Measurements from ENCODE around the gene TBCD.
A peak's percentile ranks its signal among the peaks of the same experiment; 100 is the strongest.

Gene TBCD

GRCh38 chr17:82815790-82816305 lies 64.0 kb downstream of the TBCD start:
- DNase-seq (ENCODE audit: low spot score in 2 of 2) (no peak), ATAC-seq (no peak)
- H3K4me1 Mint-ChIP-seq: peaks cover 13% of the 10 kb centered on the region
- peak overlapping the region; percentile 52 for H3K27ac Mint-ChIP-seq
- H3K9me3 Mint-ChIP-seq: peaks cover 3% of the 10 kb centered on the region
- H3K36me3 Mint-ChIP-seq: peaks cover 59% of the 10 kb centered on the region
- H3K4me3 Mint-ChIP-seq: no peak overlapping the region

DNA sequence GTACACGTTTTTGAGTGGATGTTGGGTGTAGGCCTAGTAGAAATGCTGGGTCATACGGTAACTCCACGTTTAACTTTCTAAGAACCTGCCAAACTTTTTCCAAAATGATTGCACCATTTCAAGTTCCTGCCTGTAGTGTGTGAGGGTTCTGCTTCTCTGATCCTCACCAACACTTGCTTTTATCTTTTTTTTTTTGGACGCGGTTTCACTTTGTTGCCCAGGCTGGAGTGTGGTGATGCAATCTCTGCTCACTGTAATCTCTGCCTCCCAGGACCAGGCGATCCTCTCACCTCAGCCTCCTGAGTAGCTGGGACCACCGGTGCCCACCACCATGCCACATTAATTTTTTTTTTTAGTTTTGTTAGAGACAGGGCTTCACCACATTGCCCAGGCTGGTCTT lies 64.5 kb downstream of the TBCD start:
- Mint-ChIP-seq H3K36me3 (peaks cover 55% of the 10 kb centered on the region), H3K27ac (peak overlapping the region; percentile 52), H3K4me1 (peaks cover 13% of the 10 kb centered on the region), H3K9me3 (peaks cover 3% of the 10 kb centered on the region), H3K4me3 (no peak overlapping the region)
- ATAC-seq: no peak
- DNase-seq (ENCODE audit: low spot score in 2 of 2): no peak

- peaks cover 55% of the 10 kb centered on the region for H3K36me3 Mint-ChIP-seq
- no peak for ATAC-seq
Measured at GRCh38 chr17:82817947-82818346, 66.1 kb downstream of the TBCD start.

GRCh38 chr17:82820278-82821251 lies 68.7 kb downstream of the TBCD start:
- ATAC-seq (no peak), DNase-seq (ENCODE audit: low spot score in 2 of 2) (no peak)
- Mint-ChIP-seq H3K4me3 (no peak overlapping the region), H3K9me3 (peaks cover 3% of the 10 kb centered on the region), H3K4me1 (peaks cover 6% of the 10 kb centered on the region), H3K36me3 (peaks cover 43% of the 10 kb centered on the region), H3K27ac (peak overlapping the region; percentile 67)

More at GRCh38 chr17:82817947-82818346, 66.1 kb downstream of the TBCD start:
- DNase-seq (ENCODE audit: low spot score in 2 of 2): no peak
- H3K4me3 Mint-ChIP-seq: no peak overlapping the region
- peaks cover 13% of the 10 kb centered on the region for H3K4me1 Mint-ChIP-seq
- peaks cover 3% of the 10 kb centered on the region for H3K9me3 Mint-ChIP-seq
- no peak overlapping the region for H3K27ac Mint-ChIP-seq

DNA sequence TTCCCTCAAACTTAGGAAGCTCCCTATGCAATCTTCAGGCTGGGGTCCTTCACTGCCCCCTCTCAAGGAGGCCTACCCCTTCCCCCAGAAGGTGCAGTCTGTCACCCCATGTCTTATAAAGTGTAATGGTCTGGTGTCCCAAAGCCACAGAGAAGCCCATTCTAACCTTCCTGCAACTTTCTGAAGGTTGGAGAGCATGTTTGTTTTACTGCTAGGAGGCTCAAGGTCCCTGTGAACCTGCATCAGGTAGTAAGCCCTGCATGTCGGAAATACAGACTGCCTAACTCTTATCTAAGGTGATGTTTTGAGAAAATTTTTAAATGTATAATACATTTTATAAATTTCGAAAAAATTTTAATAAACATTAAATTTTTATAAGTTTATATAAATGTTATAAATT lies 69.7 kb downstream of the TBCD start:
- Mint-ChIP-seq H3K4me3 (no peak overlapping the region), H3K36me3 (peaks cover 34% of the 10 kb centered on the region)

GRCh38 chr17:82822281-82822680 lies 70.4 kb downstream of the TBCD start:
- H3K9me3 Mint-ChIP-seq: peaks cover 3% of the 10 kb centered on the region
- peak overlapping the region; percentile 9 for H3K27ac Mint-ChIP-seq
- DNase-seq (ENCODE audit: low spot score in 2 of 2) (no peak), ATAC-seq (no peak)
- peaks cover 27% of the 10 kb centered on the region for H3K36me3 Mint-ChIP-seq
- no peak overlapping the region for H3K4me3 Mint-ChIP-seq
- H3K4me1 Mint-ChIP-seq: no peaks in the 10 kb centered on the region

More for the DNA sequence above, 69.7 kb downstream of the TBCD start:
- ATAC-seq (no peak), DNase-seq (ENCODE audit: low spot score in 2 of 2) (no peak)
- peaks cover 3% of the 10 kb centered on the region for H3K9me3 Mint-ChIP-seq
- no peaks in the 10 kb centered on the region for H3K4me1 Mint-ChIP-seq
- H3K27ac Mint-ChIP-seq: peak overlapping the region; percentile 67

DNA sequence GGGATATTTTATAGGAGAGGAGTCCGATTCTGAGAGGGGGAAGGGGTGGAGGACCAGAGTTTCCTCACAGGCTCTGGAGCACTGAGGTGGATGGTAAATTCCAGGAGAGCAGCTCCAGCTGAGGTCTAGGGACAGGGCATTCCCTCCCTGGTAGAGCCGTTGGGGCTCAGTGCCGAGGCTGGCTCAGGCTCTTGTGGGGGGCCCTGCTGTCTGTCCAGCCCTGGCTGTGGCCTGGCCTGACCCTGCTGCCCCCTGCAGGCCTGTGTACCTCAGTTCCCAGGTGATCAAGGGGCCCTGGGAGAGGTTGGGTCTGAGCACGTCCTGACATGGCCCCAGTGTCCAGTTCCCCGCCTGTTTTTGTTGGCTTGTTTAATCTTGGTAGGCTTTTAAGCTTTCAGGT lies 71.1 kb downstream of the TBCD start:
- peaks cover 21% of the 10 kb centered on the region for H3K36me3 Mint-ChIP-seq
- no peak overlapping the region for H3K4me3 Mint-ChIP-seq
- peak; percentile 43 for ATAC-seq
- peaks cover 1% of the 10 kb centered on the region for H3K4me1 Mint-ChIP-seq
- peaks cover 3% of the 10 kb centered on the region for H3K9me3 Mint-ChIP-seq
- H3K27ac Mint-ChIP-seq: peak overlapping the region; percentile 9
- DNase-seq (ENCODE audit: low spot score in 2 of 2): no peak

DNA sequence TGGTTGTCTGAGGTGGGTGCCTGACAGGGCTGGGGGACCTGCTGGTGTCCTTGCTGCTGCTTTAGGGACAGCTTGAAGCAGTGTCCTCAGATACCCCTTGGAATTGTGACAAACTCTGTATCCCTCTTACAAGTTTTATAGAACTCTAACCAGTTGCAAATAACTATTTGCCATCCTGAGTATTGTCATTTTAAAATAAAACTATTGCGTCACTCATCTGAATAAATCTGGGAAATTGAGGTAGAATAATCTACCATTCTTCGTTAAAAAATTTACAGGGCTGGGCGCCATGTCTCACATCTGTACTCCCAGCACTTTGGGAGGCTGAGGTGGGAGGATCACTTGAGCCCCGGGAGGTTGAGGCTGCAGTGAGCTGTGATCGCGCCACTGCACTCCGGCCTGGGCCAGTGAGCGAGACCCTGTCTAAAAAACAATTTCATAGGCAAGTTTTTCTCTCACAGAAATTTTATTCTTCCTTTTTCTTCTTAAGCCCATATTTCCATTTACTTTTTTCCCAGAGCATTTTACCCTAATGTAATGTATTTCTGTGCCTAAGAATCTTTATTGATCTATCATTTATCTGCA lies 73.8 kb downstream of the TBCD start:
- Mint-ChIP-seq H3K9me3 (peaks cover under 1% of the 10 kb centered on the region), H3K4me1 (peaks cover 14% of the 10 kb centered on the region), H3K36me3 (peaks cover 23% of the 10 kb centered on the region), H3K27ac (peak overlapping the region; percentile 14), H3K4me3 (no peak overlapping the region)
- DNase-seq (ENCODE audit: low spot score in 2 of 2): no peak
- ATAC-seq: no peak

GRCh38 chr17:82826211-82826610 lies 74.3 kb downstream of the TBCD start:
- DNase-seq (ENCODE audit: low spot score in 2 of 2): no peak
- Mint-ChIP-seq H3K27ac (no peak overlapping the region), H3K36me3 (peaks cover 21% of the 10 kb centered on the region), H3K4me1 (peaks cover 14% of the 10 kb centered on the region), H3K9me3 (no peaks in the 10 kb centered on the region), H3K4me3 (no peak overlapping the region)
- no peak for ATAC-seq

GRCh38 chr17:82826956-82827355 lies 75.1 kb downstream of the TBCD start:
- Mint-ChIP-seq H3K9me3 (no peaks in the 10 kb centered on the region), H3K4me1 (peaks cover 14% of the 10 kb centered on the region), H3K36me3 (peaks cover 21% of the 10 kb centered on the region), H3K27ac (no peak overlapping the region), H3K4me3 (no peak overlapping the region)
- DNase-seq (ENCODE audit: low spot score in 2 of 2) (no peak), ATAC-seq (no peak)

DNA sequence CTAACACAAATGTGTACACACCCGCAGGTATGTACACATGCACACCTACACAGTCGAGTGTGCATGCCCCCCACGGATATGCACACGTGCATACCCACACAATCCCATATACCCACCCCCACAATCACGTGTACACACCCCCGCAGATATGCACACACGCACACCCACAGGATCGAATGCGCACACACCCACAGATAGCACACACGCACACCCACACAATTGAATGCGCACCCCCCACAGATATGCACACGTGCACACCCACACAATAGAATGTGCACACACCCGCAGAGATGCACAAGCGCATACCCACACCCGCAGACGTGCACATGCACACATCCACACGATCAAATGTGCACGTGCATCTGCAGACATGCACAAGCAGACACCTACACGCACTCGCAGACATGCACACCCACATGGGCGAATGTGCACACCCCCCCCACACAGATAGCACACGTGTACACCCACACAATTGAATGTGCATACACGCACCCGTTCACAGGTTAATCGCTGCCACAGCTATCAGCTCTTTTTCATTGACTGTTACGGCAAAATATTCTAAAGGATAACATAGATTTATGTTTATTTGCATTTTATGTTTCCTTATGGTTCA lies 77.1 kb downstream of the TBCD start:
- DNase-seq (ENCODE audit: low spot score in 2 of 2) (no peak), ATAC-seq (no peak)
- Mint-ChIP-seq H3K36me3 (peaks cover 14% of the 10 kb centered on the region), H3K4me1 (peaks cover 14% of the 10 kb centered on the region), H3K4me3 (no peak overlapping the region), H3K27ac (no peak overlapping the region), H3K9me3 (no peaks in the 10 kb centered on the region)

DNA sequence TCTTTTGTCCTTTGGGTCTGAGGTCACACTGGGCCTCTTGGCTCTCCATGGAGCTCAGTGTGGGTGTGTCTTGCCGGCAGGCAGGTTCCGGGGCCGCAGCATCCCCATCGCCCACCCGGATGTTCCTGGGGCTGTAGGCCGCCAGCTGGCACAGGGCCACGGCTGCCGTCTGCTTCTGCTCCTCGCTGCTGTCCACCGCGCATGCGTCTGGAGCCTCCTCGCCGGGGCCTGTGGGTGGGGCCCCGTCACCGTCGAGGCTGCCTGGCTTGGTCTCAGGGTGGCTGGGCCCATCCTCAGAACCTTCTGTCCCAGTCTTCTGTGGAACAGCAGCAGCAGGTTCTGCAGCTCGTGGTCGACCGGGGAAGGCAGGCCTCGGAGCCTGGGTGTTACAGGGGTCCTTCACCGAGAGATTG lies 78.4 kb downstream of the TBCD start:
- peaks cover 14% of the 10 kb centered on the region for H3K36me3 Mint-ChIP-seq
- ATAC-seq (no peak), DNase-seq (ENCODE audit: low spot score in 2 of 2) (no peak)
- no peak overlapping the region for H3K4me3 Mint-ChIP-seq
- no peaks in the 10 kb centered on the region for H3K9me3 Mint-ChIP-seq
- peaks cover 14% of the 10 kb centered on the region for H3K4me1 Mint-ChIP-seq
- H3K27ac Mint-ChIP-seq: no peak overlapping the region

GRCh38 chr17:82831041-82831817 lies 79.4 kb downstream of the TBCD start:
- H3K9me3 Mint-ChIP-seq: no peaks in the 10 kb centered on the region
- ATAC-seq (no peak), DNase-seq (ENCODE audit: low spot score in 2 of 2) (no peak)
- H3K36me3 Mint-ChIP-seq: peaks cover 14% of the 10 kb centered on the region
- peak overlapping the region; percentile 77 for H3K27ac Mint-ChIP-seq
- peaks cover 14% of the 10 kb centered on the region for H3K4me1 Mint-ChIP-seq
- no peak overlapping the region for H3K4me3 Mint-ChIP-seq

DNA sequence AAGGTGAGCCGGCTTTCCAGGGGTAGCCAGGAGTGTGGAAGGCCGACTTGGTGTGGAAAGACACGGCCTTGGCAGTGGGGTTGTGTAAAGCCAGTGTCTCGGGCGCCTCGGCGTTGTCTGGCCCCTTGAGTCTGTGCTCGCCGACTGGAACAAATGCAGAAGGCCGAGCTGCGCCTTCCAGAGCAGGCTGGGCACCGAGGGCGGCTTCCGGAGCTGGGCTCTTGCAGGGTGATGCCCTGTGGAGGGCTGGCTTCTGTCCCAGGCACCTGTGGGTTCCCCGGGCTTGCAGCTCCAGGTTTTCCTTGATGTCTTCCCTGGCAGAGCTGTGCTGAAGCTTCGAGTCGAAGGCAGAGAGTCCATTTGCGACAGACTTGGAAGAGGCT lies 79.9 kb downstream of the TBCD start:
- H3K4me1 Mint-ChIP-seq: peaks cover 14% of the 10 kb centered on the region
- ATAC-seq (no peak), DNase-seq (ENCODE audit: low spot score in 2 of 2) (no peak)
- no peak overlapping the region for H3K4me3 Mint-ChIP-seq
- peaks cover 14% of the 10 kb centered on the region for H3K36me3 Mint-ChIP-seq
- H3K27ac Mint-ChIP-seq: peak overlapping the region; percentile 77
- H3K9me3 Mint-ChIP-seq: no peaks in the 10 kb centered on the region

DNA sequence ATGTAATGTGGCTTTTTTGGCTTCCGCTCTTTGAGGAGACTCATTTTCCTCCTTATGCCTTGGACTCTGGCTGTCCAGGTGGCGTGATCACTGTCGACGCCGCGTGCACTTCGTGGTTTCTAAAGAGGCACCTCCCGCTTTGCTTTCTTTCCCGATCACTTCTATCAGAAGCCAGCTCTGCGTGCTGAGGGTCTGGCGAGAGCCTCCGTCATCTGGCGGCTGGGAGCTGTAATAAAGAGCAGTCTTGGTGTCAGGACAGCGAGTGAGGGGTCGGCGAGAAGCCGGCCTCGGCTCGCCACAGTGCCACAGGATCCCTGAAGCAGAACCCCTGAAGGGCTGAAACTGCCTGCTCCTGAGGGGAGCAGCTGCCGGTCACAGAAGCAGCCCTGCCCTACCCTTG lies 80.5 kb downstream of the TBCD start:
- DNase-seq (ENCODE audit: low spot score in 2 of 2): no peak
- Mint-ChIP-seq H3K4me1 (peaks cover 14% of the 10 kb centered on the region), H3K9me3 (no peaks in the 10 kb centered on the region), H3K4me3 (no peak overlapping the region), H3K36me3 (peaks cover 14% of the 10 kb centered on the region), H3K27ac (peak overlapping the region; percentile 65)
- no peak for ATAC-seq
